Stimulated activated CD8-positive, alpha-beta memory T cell treated with anti-CD3 and anti-CD28 coated beads, Interleukin-4, amount 100 ng/mL, for 1 hour (primary cell): ENCODE data around the gene VAC14.
A peak's percentile ranks its signal among the peaks of the same experiment; 100 is the strongest.

Experiments
- DNase-seq, 2 donors: peaks; one replicate each; pipeline ENCODE4 v3.0.0-alpha.2; 2020; ENCODE audit warnings: low read depth in 2 of 2, low spot score in 1 of 2

The VAC14 gene

DNA sequence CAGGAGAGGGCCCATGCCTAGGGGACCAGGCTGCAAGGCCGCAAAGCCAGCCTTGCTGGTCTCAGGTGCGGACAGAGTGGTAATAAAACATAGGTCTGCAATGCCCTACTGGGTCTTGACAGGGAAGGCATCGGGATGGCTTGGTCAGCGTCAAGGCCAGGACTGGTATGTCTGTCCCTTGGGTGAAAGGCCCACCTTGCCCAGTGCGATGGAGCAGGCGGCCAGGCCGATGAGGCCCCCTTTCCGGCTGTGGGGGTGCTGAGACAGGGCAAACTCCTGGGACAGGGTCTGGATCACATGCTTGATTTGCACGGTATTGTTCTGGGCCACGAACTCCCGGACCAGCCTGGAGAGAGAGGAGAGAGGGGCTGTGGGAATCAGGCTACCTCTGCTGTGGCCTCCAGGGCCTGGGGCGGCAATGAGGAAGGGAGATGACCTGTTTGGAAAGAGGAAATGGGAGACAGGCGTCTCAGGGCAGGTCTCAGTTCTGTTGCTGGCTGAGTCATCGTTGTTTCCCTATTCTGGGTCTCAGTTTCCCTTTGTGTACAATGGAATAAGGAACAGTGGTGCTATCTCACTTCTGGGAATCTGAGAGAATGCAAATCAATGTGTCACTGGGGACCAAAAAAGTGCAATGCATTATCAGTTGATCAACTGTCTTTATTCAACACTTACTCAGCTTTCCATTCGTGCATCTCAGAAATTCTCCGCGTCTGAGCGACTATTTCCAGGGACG lies 14.8 kb downstream of the VAC14 start:
- DNase-seq, result no peak

DNA sequence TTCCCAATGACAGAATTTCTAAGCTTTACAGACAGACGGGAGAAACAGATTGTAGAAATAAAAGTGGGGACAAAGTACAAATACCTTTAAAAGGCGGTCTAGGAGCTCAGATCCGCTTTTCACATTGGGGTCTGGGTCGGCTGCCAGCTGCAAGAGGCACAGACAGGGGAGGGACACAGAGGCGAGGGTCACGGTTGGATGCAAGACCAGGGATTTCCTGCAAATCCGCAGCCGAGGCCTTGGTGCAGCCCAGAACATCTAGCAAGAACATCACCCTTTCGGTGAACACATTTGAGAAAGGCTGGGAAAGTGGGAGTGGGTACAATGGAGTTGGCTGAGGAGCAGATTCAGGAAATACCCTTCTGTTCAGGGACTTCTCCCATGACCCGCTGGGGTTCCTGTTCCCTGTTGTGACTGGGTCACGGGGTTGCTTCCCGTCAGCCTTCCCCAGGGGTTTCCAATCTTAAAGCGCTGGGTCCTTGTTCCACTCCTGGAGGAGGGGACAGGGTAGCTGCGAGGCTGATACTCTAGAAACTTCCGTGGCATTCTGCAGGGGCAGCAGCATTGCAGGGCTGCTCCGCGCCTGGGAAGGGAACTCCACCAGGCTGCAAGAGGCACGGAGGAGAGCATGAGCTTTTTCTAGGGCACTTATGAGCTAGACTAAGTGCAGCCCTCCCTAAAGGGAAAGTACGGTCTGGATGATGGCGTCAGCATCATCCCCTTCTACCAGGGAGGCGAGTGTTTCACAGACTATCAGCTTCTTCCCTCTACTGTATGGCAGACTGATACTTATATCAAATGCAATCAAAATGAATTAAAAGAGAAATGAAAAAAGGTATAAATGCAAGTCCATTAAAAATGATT lies 16.0 kb downstream of the VAC14 start:
- no peak for DNase-seq

DNA sequence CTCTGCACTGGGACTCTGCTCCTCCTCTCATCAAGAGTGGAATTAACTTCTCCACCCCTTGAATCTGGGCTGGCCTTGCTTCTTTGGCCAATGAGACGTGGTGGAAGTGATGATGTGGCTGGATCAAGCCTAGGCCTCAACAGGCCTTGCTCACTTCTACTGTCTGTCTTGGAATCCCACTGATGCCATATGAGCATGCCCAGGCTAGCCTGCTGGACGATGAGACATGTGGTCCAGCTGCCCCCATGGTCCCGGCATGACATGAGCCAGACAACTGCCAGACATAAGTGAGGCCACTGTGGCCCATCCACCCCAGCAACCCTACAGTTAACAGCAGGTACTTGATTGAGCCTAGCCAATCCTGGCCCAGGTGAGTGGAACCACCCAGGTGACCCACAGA lies 18.7 kb downstream of the VAC14 start:
- no peak for DNase-seq

DNA sequence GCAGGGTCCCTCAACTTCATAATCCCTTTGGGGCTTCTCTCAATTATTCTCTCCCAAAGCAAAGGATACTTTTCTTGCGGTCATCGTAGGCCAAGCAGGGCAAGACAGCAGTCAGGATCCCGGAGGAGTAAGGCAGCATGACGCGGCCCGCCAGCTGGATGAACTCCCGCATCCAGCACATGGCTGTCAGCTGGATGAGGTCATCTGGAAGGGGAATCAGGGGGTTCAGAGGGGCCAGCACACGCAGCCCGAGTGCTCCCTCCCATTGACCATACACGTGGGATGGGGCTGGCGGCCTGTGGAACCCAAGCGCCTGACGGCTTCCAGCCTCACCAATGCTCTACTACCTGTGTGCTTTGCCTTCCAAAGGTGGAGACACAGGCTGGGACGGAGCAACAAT lies 19.2 kb downstream of the VAC14 start:
- no peak for DNase-seq

DNA sequence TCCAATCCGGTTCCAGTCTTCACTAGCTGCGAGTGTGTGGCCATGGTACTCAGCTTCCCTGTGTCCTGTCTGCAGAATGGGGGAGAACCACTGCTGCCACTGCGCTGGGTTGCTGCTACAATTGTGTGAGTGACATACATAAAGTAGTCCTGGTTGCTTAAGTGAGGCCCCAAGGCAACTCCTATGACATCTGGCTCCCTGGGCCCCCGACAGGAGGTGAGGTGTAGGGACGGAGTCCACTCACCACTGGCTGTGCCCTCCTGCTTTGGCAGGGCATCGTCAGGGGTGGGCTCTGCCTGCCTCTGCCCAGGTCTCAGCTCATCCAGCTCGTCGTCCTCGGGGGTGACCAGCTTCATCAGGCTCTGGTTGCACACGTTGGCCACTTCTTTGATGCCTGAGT lies 20.4 kb downstream of the VAC14 start:
- no peak for DNase-seq

DNA sequence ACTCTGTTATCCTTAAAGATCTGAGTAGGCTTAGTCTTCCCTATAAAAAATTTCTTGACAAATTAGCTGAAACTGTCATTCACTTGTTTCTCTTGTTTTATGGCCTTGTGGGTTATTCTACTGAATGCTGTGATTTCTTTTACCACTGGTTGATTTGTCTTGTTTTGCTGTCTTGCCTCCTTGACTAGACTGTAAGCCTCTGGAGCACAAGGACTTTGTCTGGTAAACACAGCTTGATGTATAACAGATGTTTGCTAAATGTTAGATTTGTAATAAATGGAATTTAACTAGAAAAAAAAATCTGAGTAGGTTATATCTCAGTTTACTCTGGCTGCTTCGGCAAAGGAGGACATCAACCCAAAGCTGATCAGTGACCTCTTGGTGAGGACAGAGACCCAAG lies 21.6 kb downstream of the VAC14 start:
- no peak for DNase-seq

DNA sequence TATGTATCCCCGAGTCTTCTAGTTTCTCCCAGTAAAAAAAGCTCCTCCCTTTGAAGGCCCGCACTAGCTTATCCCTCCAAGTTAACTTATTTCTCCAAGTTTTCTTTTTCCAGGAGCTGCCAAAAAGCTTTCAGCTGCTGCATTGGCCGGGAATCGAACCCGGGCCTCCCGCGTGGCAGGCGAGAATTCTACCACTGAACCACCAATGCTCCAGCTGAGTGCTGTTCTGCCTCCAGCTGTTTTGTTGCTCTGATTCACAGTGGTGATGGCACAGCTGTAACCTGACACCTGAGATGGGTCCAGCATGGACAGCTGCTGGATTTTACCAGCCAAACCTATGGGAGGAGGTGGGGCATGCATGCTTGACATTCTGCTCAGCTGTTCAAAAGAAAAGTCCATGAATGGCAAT lies 22.1 kb downstream of the VAC14 start:
- no peak for DNase-seq

DNA sequence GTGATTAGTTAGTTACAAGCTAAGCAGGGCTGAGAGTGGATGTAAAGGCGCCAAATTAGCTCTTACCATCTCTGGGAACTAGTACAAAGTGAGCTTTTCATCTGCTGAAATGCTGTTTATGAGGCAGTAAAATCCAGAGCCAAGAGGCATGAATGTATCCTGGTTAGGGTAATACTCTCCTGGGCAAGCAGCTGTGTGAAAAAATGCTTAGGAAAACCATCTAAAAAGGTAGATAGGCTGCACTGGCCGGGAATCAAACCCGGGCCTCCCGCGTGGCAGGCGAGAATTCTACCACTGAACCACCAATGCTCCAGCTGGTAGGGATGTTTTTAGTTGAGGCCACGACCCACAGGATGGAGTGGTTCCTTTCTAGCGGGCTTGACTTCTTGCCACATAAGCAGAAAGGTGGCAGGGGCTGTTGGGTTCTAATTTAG lies 23.0 kb downstream of the VAC14 start:
- no peak for DNase-seq

DNA sequence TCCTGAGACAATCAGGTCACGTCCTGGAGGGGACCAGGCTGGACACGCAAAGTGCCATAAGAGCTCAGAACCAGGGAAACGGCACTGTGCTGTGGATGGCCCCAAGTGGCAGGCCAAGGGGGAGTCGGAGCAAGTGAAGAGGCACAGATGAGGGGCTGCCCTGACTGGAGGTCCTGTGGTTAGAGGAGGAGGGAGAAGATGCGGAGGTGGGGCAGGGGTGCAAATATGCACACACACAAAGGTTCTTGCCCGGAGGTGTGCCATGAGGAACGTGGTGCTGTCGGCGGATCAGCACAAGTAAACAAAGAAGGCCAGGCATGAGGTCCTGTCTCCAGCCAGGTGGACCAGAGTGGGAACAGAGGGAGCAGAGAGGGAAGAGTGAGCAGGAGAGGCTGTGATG lies 23.5 kb downstream of the VAC14 start:
- no peak for DNase-seq

DNA sequence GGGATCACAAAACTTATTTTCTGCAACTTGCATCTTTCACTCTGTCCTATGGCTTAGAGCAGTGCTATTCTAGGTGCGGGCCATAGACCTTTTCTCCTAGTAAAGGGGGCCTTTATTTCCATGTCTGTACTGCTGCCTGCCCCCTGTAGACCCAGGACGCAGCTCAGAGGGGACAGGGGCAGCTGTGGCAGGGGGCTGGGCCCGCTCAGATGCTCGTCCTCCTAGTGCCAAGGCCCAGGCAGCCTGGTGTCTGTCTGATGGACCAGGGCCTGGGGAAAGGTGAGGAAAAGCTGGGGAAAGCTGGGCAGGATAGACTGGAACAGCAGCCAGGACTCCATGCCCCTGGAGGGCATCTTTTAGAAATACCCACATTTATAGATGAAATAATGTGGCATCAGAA lies 25.6 kb downstream of the VAC14 start:
- no peak for DNase-seq

DNA sequence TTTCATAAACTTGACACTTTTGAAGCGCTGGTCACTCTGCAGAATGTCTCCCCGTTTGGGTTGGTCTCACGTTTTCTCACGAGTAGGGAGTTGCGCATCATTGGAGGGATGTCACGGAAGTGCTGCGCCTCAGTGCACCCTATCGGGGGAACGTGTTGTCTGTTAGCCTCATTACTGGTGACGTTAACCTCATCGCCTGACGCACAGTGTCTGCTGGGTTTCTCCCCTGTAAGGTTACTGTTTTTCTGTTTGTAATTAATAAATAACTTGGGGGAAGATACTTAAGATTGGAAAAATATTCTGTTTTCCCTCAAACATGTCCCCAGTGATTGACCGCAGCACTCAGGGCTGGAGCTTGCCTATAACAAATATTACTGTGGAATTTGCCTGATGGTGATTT lies 26.7 kb downstream of the VAC14 start:
- no peak for DNase-seq

DNA sequence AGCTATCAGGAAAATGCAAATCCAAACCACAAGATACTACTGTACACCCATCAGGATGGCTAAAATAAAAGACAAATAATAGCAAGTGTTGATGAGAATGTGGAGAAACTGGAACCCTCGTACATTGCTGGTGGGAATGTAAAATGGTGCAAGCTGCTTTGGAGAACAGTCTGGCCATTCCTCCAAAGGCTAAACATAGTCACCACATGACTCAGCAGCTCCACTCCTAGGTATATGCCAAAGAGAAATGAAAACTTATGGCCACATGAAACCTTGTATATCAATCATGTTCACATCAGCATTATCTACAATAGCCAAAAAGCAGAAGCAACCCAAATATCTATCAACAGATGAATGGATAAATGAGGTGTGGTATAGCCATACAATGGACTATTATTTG lies 28.5 kb downstream of the VAC14 start:
- no peak for DNase-seq

DNA sequence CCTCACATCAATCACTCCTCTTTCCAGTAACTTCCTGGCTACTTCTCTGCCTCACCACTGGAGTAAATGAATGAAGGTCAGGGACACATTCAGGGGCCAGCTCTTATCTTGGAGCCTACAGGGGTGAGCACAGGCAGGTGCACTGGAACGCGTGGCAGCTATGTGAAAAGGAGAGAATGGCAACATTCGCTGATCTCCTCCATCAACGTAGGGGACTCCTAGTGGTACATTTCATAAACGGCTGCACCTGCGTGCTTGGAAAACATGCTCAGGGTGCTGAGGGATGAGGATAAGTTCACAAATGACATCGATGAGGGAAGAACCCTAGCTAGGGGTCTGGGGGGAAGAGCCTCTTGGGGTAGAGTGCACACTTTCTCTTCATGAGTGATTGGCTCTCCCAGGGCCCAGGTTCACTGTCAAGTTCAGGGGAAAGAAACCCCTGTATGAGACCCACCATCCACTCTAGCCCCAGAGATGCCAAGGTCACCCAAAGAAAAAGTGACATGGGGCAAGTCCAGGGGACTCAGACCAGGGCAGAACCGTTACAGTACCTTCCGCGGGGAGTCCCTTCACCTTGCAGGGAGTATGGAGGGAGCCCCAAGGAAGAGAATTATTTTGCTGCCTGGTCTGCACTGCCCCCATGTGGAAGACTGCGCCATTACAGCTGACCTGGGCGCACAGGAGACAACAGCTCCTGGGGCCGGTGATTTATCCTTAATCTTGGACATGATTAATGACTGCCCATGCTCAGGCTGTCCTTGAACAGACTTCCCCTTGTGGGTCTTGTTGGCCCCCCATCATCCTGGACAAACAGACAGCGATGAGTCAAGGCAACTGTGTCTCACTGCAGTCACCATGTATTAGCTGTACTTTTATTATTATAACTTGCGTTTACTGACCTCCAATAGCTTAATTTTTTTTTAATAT lies 30.1 kb downstream of the VAC14 start:
- peak; percentile 18 to 27 for DNase-seq

DNA sequence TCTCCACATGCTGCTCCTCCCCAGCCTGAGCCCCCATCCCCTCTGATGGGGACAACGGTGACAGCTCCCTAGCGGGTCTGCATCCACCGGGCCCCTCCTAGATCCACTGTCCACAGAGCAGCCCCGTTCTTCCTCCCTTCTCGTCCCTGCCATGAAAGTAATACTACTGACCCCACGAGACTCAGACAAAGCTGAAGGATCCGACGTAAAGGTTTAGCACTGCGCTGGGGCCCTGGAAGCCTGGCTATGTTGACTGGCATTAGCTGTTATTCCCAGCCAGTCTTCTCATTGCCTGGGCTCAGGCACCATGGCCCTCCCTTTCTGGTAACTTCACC lies 30.7 kb downstream of the VAC14 start:
- no peak for DNase-seq

DNA sequence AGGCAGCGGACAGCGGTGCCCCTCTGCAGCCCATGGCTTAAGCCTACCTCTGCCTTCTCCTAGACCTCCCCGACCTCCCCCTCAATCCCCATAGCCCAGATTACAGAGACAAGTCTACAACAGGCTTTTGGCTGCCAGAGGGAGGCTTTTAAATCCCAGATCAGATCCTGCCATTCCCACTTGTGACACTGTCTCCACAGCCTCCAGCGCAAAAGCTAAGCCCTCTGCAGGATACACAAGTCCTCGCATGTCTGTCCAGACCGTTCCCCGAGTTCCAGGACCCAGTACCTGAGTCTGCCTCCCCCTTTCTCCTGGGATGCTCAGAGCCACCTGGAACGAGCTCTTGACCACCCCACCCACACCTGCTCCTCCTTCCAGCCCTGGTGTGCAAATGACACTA lies 31.2 kb downstream of the VAC14 start:
- DNase-seq, result no peak

DNA sequence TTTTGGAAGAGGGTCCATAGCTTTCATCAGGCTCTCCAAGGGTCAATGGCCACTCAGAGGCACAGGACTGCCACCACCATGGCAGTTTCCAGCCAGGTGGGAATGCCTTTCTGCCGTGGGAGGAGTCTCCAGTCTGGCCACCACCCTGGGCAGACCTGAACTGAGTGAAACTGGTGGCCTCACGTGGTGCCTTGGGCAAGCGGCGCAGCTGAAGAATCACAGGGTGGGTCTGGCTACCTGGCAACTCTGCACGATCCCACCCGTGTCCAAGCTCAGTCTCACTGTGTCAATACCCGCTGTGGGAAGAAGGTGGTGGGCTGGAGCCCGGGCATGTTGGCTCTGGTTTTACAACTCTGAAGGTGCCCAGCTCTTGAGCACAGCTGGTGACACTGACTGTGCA lies 31.8 kb downstream of the VAC14 start:
- no peak for DNase-seq

DNA sequence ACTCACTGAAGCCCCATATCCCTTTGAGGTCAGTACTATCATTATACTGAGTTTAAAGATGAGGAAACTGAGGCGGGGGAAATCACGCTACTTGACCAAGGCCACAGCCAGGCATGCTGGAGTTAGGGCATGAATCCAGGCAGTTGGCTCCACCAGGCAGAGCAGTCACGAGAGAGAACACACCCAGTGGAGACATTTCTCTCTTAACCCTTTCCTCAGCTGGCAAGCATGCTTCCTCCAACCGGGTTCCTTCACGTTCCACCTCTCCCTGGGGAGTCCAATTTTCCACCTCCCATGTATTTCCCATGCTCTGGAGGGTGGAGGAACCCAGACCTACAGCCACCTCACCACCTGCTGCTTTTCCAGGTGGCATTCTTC lies 32.8 kb downstream of the VAC14 start:
- no peak for DNase-seq

DNA sequence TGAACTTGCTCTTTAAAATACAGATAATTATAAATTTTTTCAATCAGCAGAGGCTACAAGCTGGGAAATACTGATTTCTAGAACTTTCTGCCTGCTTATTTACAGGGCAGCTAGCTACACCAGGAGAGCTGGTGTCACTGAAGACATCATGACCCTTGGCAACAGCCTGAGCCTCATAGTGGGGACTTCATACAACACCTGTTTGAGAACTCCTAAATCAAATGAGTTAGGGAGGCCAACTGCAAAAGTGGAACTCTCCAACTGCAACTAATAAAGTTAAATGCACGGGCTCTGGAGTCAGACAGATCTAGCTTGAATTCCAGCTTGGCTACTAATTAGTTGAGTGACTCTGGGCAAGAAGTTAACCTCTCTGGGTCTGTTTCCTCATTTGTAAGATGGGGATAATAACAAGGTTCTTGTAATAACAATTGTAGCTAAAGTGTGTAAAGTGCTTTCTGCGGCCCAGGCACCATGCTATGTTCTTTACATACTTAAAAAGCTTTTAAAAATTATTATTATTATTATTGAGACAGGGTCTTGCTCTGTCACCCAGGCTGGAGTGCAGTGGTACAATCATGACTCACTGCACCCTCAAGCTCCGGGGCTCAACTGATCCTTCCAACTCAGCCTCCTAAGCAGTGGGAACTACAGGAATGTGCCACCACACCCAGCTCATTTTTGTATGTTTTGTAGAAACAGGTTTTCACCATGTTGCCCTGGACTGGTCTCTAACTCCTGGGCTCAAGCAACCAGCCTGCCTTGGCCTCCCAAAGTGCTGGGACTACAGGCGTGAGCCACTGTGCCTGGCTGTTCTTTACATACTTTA lies 33.4 kb downstream of the VAC14 start:
- no peak for DNase-seq

DNA sequence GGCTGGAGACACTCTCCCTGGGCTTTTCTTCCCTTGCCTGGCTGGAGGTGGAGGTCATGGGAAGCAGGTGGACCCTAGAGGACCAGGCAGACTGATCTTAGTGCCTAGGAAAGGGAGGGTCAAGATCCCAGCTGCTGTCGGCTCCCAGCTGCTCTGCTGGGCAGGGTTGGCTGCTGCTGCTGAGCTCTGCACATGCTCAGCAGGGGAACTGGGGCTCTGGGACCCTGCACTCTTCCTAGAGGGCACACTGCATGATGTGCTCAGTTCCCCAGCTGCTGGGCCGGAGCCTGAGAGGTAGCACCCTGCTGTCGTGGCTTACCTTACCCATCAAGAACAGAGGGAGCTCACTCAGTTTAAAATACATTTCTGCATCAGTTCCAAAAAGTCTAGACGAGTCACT lies 34.3 kb downstream of the VAC14 start:
- no peak for DNase-seq

DNA sequence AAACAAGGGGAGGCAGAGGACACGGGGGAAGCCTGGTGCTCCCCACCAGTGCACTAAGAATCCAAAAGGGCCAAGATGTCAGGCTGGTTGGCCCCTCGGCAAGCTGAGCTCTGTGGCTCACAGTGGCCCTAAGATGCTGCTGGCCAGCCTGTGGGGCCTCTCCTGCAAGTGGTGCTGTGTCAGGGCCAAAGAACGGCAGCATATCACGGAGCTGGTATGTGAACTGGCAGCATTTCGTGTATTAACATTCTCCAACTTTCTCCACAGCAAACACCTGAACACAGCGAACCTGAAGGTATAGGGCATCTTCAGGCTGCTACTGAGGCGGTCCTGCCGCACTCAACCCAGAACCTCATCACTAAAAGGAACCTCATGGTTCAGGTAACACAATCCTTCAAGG lies 34.8 kb downstream of the VAC14 start:
- no peak for DNase-seq

DNA sequence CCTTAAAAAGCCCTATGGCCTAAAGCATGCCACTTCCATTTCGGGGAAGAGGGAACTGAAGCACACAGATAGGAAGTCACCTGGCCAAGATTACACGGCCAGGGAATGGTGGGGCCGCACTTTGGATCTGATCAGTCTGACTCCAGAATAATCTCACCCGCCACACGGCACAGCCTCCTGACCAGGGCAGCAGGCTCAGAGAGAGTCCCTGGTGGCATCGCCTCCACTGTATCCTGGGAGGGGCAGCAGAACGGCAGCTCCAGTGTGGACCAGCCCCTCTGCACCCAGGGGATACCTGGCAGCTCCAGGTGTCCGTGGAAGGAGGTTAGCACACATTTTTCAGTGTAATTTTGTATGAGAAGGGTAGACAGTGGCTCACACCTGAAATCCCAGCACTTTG lies 35.5 kb downstream of the VAC14 start:
- no peak for DNase-seq
